ENCODE data around the gene TRDN.
"Not testable (repeated sequence)": the region's sequence is repeated elsewhere in the genome, so short reads cannot be mapped to it uniquely, and the experiment has no call there.

TRDN gene

GRCh38 chr6:123295181-123295580 lies 341.6 kb downstream of the TRDN start:
- DNase-seq (ENCODE audit: low read depth in 2 of 2), result no peak

GRCh38 chr6:123288649-123289048 lies 348.1 kb downstream of the TRDN start:
- no peak for DNase-seq (ENCODE audit: low read depth in 2 of 2)

GRCh38 chr6:123276546-123276980 lies 360.2 kb downstream of the TRDN start:
- DNase-seq (ENCODE audit: low read depth in 2 of 2), result no peak

DNA sequence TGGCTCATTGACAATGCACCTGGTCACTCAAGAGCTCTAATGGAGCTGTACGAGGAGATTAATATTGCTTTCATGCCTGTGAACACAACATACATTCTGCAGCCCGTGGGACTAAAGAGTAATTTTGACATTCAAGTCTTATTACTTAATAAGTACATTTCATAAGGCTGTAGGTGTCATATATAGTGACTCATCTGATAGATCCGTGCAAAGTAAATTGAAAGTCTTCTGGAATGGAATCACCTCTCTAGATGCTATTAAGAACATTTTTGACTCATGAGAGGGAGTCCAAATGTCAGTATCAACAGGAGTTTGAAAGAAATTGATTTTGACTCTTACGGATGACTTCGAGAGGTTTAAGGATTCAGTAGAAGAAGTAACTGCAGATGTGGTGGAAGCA lies 372.8 kb downstream of the TRDN start:
- no peak for DNase-seq (ENCODE audit: low read depth in 2 of 2)

- no peak for DNase-seq (ENCODE audit: low read depth in 2 of 2)
Observed at GRCh38 chr6:123240626-123241025, 396.1 kb downstream of the TRDN start.

DNA sequence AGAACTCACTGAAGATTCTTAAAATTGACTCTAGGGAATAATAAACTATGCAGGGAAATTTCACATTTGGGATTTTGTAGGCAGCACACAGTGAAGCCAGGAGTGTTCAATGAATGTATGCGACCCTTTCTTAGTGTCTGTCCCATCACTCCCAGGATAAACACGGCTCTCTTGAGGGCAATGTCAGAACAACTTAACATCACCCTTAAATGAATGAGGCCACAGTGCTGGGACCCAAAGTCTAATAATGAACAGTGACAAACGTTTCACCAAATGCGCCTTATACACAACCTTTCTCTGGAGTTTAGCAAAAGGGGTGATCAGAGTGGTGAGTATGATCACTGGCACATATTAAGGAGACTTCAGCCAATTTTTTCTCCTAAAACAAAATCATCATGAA lies 403.4 kb downstream of the TRDN start:
- no peak for DNase-seq (ENCODE audit: low read depth in 2 of 2)

DNA sequence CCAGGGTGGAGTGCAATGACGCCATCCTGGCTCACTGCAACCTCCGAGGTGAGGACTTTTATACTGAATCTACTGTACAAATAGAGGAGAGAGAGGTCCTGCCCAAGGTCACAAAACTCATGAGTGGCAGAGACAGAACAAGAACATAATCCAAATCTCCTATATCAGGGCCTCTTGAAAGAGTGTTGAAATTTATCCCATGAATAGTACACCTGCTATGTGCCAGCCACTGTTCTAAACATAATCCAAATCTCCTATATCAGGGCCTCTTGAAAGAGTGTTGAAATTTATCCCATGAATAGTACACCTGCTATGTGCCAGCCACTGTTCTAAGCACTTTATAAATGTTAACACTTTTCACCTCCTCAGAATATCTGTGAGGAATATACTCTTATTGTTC lies 409.0 kb downstream of the TRDN start:
- DNase-seq (ENCODE audit: low read depth in 2 of 2), result not testable (repeated sequence)

DNA sequence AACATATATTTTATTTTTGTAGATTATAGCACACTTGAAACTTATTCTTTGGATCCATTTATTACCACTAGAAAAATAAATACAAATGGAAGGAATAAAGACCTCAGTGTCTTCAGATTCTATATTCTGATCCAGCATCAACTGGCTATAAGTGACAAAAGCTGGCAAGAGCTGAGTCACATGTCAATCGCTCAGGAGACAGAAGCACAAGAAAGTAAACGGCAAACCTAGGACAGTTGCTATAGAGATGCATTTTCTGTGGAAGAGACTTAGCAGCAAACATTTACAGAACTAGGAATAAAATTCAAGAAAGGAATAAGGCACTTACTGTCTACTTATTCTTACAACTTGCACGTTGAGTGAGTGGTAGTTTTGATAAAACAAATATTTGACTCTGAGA lies 410.4 kb downstream of the TRDN start:
- no peak for DNase-seq (ENCODE audit: low read depth in 2 of 2)

- no peak for DNase-seq (ENCODE audit: low read depth in 2 of 2)
Observed at GRCh38 chr6:123224077-123224476, 412.7 kb downstream of the TRDN start.

DNA sequence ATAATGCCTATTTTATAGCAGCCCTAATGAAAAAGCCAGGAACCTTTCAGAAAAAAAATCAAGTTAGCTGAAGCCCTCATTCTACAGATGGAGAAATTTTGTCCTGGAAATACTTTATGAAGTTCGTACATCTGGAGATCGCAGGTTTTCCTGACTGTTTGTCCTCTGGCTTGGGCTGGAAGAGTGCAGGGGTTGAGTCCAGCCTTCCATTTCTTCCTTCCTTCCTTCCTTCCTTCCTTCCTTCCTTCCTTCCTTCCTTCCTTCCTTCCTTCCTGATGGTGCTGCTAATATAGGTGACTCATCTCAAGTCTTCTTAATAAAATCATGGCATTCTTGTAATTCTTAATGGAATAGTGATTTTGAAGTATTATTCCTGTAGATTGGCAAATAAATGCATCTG lies 413.3 kb downstream of the TRDN start:
- no peak for DNase-seq (ENCODE audit: low read depth in 2 of 2)

DNA sequence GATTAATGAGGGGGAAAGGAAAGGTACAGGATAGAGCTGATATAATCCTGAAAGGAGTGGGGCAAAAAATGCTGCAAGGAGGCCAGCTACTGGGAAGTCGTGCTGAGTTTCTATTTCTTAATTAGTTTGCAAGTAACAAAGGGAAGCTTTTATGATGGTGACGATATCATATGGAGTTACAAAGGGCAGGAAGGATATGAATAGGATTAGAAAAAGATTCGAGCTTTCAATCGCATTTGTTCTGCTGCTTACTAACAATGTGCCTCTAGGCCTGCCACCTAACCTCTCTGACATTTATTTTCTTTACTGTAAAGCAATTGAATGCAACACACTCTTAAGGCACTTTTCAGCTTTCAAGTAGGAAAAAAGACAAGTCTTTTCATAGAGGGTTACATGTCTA lies 421.5 kb downstream of the TRDN start:
- no peak for DNase-seq (ENCODE audit: low read depth in 2 of 2)

- no peak for DNase-seq (ENCODE audit: low read depth in 2 of 2)
Observed at GRCh38 chr6:123214433-123214832, 422.3 kb downstream of the TRDN start.

DNA sequence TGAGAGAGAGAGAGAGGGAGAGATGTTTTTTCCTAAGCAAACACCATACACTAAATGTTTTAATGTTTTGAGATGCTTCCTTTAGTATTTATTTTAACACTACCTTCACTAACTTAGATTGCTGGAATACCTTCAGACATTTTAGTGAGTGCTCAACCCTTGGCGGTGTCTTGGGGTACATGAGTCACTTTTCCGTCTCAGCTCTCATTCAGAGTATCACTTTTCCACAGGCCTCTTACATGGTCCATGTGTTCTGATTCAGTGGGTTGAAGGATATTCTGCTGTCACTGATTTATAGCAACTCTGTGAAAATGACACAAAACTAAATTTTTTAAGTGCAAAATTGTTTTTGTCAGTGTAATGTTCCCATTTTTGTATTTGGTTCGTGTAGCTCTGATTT lies 422.8 kb downstream of the TRDN start:
- DNase-seq (ENCODE audit: low read depth in 2 of 2), result no peak

DNA sequence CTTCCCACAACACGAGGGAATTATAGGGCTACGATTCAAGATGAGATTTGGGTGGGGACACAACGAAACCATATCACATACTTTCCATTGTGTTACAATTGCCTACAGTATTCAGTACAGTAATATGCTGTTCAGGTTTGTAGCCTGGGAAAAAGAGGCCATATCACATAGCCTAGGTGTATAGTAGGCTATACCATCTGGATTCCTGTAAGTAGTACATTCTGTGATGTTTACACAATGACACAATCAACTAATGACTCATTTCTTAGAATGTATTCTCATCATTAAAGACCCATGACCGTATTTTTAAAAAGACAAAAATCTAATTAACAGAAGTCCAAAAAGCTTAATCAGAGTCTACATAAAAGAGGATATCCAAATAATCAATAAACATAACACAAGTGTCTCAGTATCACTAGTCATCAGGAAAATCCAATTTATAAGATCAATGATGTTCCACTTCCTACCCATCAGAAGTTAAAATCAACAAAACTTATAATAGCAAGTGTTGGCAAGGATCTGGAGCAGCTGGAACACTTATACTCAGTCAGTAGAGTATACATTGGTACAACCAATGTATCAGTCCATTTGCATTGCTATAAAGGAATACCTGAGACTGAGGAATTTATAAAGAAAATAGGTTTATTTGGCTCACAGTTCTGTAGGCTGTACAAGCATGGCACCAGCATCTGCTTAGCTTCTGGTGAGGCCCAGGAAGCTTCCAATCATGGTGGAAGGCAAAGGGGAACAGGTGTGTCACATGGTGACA lies 424.8 kb downstream of the TRDN start:
- DNase-seq (ENCODE audit: low read depth in 2 of 2), result no peak

- no peak for DNase-seq (ENCODE audit: low read depth in 2 of 2)
Observed at GRCh38 chr6:123210645-123211044, 426.1 kb downstream of the TRDN start.

DNA sequence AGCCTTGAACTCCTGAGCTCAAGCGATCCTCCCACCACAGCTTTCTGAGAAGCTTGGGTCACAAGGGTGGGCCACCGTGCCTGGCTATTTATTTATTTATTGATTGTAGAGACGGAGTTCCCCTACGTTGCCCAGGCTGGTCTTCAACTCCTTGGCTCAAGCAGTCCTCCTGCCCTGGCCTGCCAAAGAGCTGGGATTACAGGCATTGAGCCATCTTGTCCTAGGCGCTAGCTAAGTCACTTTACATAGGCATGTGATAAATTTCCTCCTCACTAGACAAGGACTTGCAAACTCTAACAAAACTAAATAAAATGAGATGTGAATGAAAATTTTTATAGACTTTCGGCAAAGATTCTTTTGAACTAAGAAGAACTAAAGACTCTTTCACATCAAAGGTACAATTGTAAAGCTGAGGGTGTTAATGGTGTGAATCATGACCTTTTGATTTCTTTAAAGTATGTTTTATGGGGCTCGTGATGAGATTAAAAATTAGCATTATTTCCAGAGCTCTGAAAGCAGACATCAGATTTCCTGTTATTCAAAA lies 428.7 kb downstream of the TRDN start:
- DNase-seq (ENCODE audit: low read depth in 2 of 2), result no peak

DNA sequence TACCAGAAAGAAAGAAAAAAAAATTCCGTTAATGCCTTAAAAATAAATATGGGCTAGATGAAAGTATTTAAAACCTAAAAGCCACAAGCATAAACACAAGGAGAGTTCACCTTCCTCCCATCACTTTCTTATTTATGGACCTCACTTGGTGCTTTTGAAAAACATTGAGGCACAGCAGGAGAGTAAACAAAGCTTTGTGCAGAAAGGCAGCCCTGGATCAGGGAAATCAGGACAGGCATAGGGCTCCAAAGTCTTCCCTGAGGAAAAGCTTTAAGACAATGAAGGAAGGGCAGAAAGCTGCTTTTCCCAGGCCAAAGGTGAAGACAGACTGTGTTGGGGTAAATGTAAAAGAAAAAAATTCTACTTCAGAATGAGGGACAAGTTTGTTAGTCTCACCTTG lies 432.8 kb downstream of the TRDN start:
- no peak for DNase-seq (ENCODE audit: low read depth in 2 of 2)

DNA sequence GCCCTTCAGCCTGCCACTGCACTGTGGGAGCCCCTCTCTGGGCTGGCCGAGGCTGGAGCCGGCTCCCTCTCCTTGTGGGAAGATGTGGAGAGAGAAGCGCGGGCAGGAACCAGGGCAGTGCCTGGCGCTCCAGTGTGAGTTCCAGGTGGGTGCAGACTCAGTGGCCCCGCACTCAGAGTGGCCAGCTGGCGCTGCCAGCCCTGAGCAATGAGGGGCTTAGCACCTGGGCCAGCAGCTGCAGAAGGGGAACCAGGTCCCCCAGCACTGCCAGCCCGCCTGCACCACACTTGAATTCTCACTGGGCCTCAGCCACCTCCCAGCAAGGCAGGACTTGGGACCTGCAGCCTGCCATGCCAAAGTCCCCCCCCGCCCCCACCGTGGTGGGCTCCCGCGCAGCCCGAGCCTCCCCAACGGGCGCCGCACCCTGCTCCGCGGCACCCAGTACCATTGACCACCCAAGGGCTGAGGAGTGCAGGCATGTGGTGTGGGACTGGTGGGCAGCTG lies 434.8 kb downstream of the TRDN start:
- no peak for DNase-seq (ENCODE audit: low read depth in 2 of 2)

DNA sequence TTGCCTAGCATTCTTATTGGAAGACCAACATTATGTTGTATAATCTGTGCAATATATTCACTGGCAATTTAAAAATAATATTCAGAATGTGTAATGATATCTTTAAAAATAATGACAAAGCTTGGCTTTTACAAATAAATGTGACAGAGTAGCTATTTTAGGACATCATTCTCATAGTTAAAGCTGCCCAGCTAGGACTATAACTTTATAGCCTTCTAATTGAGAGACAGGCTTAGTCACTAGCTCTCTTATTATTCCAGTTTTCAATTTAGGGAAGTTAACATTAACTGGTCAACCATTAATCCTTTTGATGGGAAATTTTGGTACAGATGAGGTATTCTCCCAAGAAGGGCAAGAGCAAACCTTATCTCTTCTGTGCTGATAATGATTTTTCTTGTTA lies 443.5 kb downstream of the TRDN start:
- no peak for DNase-seq (ENCODE audit: low read depth in 2 of 2)

DNA sequence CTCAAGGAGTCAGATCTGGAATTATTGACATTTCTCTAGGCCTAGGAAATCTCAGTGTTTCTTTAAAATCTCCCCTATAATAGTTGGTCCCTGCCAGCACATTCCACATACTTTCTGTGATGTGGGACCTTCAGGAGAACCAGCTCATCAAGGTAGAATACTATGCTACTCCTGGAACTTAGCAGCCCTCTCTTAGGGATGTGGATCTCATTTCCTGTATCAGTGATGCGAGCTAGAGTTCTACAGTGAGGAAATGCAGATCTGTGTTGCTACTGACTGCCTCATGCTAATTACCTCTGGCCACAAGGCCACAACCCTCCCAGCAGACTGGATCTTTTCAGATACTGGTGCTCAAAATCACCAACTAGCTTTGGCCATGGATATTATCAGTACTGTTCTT lies 446.9 kb downstream of the TRDN start:
- no peak for DNase-seq (ENCODE audit: low read depth in 2 of 2)

DNA sequence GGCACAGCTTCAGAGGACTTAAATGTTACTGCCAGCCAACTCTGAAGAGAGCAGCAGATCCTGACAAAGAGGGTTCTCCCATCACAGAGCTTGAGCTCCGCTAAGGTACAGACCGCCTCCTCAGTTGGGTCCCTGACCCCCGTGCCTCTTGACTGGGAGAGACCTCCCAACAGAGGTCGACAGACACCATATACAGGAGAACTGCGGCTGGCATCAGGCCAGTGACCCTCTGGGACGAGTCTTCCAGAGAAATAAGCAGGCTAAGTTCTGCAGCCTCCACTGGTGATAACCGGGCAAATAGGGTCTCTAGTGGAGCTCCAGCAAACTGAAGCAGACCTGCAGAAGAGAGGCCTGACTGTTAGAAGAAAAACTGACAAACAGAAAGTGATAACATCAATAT lies 453.8 kb downstream of the TRDN start:
- DNase-seq (ENCODE audit: low read depth in 2 of 2), result no peak

GRCh38 chr6:123176706-123177105 lies 460.0 kb downstream of the TRDN start:
- no peak for DNase-seq (ENCODE audit: low read depth in 2 of 2)

DNA sequence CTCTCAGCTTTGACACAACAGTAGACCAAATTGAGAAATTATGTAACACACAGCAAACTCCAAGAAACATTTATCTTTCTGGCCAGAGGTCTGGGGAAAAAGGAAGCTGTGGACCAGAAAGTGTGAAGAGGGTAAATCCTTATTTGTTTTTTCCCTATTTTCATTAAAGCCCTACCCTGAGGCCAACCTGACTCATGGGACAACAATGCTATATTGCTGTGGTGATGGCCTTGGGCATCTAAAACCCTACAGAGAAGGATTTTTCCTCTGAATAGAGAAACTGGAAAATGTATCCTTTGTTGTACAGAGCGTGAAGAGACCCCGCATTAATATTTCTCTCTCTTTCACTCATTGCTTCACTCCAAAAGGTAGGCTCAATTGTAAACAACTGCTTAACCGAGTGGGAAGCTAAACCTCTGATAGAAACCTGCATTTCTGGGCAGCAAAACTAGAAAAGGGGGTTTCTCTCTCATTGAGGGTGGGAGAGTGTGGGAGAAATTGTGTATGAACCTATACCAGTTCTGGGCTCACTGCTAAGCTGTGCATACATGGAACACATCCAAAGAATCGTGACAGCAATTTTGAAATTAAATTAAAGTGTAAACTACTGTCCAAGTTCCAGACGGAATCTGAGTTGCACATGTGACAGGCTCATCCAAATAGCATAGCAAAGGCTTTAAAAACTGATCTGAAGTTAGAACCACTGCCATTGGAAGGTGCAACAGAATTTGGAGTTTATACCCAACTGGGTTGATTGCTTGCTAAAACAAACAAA lies 465.2 kb downstream of the TRDN start:
- no peak for DNase-seq (ENCODE audit: low read depth in 2 of 2)
